WTC11 (cell line): ENCODE measurements around the gene MAP4K3.

Experiments used
- ESRRA ChIP-seq: sonication (generic); formaldehyde crosslinking; IDR thresholded peaks from 2 replicates; pipeline ENCODE4 v1.8.1; 2022; ENCODE audit warnings: mild to moderate bottlenecking, missing genetic modification reagents, borderline replicate concordance
- MXD4 ChIP-seq: fragments of 250-450 bp; sonication (Bioruptor Pico); IDR thresholded peaks from 2 replicates; pipeline ENCODE4 v1.8.0; 2021; ENCODE audit warnings: mild to moderate bottlenecking, moderate library complexity, borderline replicate concordance
- MYBL2 ChIP-seq: sonication (generic); formaldehyde crosslinking; IDR thresholded peaks from 2 replicates; pipeline ENCODE4 v1.8.1; 2023; ENCODE audit warnings: mild to moderate bottlenecking, moderate library complexity, missing genetic modification reagents
- ZSCAN18 ChIP-seq: fragments of 250-450 bp; sonication (Bioruptor Pico); IDR thresholded peaks from 2 replicates; pipeline ENCODE4 v2.1.2; 2022; ENCODE audit warnings: mild to moderate bottlenecking, moderate library complexity

- TF ChIP-seq MYBL2 (CRISPR knock-in tag) (no peak), ZSCAN18 (CRISPR knock-in tag) (no peak), MXD4 (CRISPR knock-in tag) (no peak), ESRRA (no peak)
Observed at GRCh38 chr2:39234754-39235153, 202.3 kb downstream of the MAP4K3 start.
